Measurements from ENCODE around the gene NHSL2. TPM values are rescaled to one million over a fixed set of nuclear protein-coding genes. Genes with fewer than 3 reads are reported as not detected.

NHSL2 gene
- total RNA-seq, 1 donor from 2014 or later = 0.43 TPM

DNA sequence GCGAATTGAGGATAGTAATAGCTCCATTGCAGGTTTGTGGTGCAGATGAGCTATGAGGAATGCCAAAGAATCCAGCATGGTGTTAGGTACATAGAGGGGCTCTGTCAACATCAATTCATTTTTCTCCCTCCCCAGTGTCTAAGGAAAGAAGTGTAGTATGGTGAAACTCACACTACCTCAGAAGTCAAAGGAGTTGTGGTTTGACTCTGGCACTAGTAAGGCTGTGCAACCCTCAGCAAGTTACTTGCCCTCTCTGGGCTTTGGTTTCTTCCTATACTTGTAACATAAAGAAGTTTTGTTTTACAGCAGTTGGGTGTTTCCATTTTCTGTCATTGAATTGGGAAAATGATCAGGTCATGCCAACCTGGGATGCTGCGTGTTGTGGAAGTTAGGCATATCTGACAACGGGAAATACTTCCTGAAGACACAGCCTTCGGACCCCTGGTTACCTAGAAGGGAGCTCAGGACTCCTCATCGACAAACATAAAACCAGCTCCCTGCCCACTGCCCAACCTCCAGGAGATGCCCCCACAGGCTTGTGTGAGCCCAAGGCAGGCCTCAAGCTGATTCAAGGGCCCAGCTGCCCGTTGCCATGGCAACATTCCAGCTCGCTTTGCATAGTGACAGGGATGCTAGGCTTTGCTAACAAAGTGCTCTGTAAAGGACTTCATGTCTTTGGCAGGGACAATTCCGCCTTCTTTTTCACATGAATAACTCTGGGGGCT, 149.7 kb downstream of the NHSL2 start:
- intact Hi-C loops (cut with micrococcal nuclease) = no loop called here

GRCh38 chrX:72060921-72061490, 150.4 kb downstream of the NHSL2 start:
- intact Hi-C loops (cut with micrococcal nuclease) = no loop called here
- H3K4me1 Mint-ChIP-seq (ENCODE audit: low read depth) = no peaks in the 10 kb centered on the region
- DNase-seq (ENCODE audit: low spot score) = no peak
- peaks cover 33% of the 10 kb centered on the region for H3K27me3 Mint-ChIP-seq (ENCODE audit: low read depth)
- H3K4me3 Mint-ChIP-seq (ENCODE audit: low read depth) = no peak overlapping the region
- H3K36me3 Mint-ChIP-seq (ENCODE audit: low read depth) = no peaks in the 10 kb centered on the region
- no peak overlapping the region for H3K27ac Mint-ChIP-seq
- no peaks in the 10 kb centered on the region for H3K9me3 Mint-ChIP-seq

More for the DNA sequence above, 149.7 kb downstream of the NHSL2 start:
- Mint-ChIP-seq H3K9me3 (no peaks in the 10 kb centered on the region), H3K4me1 (ENCODE audit: low read depth) (no peaks in the 10 kb centered on the region), H3K4me3 (ENCODE audit: low read depth) (no peak overlapping the region), H3K27ac (no peak overlapping the region), H3K36me3 (ENCODE audit: low read depth) (no peaks in the 10 kb centered on the region), H3K27me3 (ENCODE audit: low read depth) (peaks cover 28% of the 10 kb centered on the region)
- DNase-seq (ENCODE audit: low spot score) = no peak

DNA sequence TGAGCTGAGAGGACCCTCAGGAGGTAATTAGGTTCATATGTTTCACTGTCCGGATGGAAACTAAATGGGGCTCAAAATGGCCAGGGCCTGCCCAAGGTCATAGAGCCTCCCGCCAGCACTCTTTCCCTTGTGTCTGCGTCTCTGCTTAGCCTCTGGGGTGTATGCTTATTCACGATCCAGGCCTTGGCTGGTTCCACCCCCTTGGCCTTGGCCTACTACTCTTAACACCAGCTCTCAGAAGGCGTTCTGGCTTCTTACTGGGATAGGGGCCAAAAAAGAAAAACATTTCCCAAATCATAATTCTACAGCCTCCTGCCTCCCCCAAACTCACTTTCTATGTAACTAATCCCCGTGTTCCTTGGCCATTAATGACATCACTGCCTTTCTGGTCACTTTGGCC, 152.3 kb downstream of the NHSL2 start:
- no peak overlapping the region for H3K27ac Mint-ChIP-seq
- H3K36me3 Mint-ChIP-seq (ENCODE audit: low read depth) = no peaks in the 10 kb centered on the region
- no peak for DNase-seq (ENCODE audit: low spot score)
- H3K27me3 Mint-ChIP-seq (ENCODE audit: low read depth) = peaks cover 38% of the 10 kb centered on the region
- intact Hi-C loops (cut with micrococcal nuclease) = no loop called here
- H3K9me3 Mint-ChIP-seq = no peaks in the 10 kb centered on the region
- H3K4me3 Mint-ChIP-seq (ENCODE audit: low read depth) = no peak overlapping the region
- H3K4me1 Mint-ChIP-seq (ENCODE audit: low read depth) = no peaks in the 10 kb centered on the region

GRCh38 chrX:72069350-72070160, 158.9 kb downstream of the NHSL2 start:
- Mint-ChIP-seq H3K4me1 (ENCODE audit: low read depth) (no peaks in the 10 kb centered on the region), H3K4me3 (ENCODE audit: low read depth) (no peak overlapping the region), H3K9me3 (no peaks in the 10 kb centered on the region), H3K27me3 (ENCODE audit: low read depth) (peaks cover 66% of the 10 kb centered on the region), H3K27ac (no peak overlapping the region), H3K36me3 (ENCODE audit: low read depth) (no peaks in the 10 kb centered on the region)
- intact Hi-C loops (cut with micrococcal nuclease) = no loop called here
- no peak for DNase-seq (ENCODE audit: low spot score)

- H3K4me1 Mint-ChIP-seq (ENCODE audit: low read depth) = no peaks in the 10 kb centered on the region
- intact Hi-C loops (cut with micrococcal nuclease) = no loop called here
- H3K4me3 Mint-ChIP-seq (ENCODE audit: low read depth) = no peak overlapping the region
- no peak for DNase-seq (ENCODE audit: low spot score)
- no peaks in the 10 kb centered on the region for H3K36me3 Mint-ChIP-seq (ENCODE audit: low read depth)
- no peaks in the 10 kb centered on the region for H3K9me3 Mint-ChIP-seq
- peaks cover 61% of the 10 kb centered on the region for H3K27me3 Mint-ChIP-seq (ENCODE audit: low read depth)
- no peak overlapping the region for H3K27ac Mint-ChIP-seq
Observed at GRCh38 chrX:72071213-72071612, 160.6 kb downstream of the NHSL2 start.

- intact Hi-C loops (cut with micrococcal nuclease) = no loop called here
- DNase-seq (ENCODE audit: low spot score) = no peak
- Mint-ChIP-seq H3K27me3 (ENCODE audit: low read depth) (peaks cover 46% of the 10 kb centered on the region), H3K36me3 (ENCODE audit: low read depth) (no peaks in the 10 kb centered on the region), H3K9me3 (no peaks in the 10 kb centered on the region), H3K27ac (no peak overlapping the region), H3K4me1 (ENCODE audit: low read depth) (no peaks in the 10 kb centered on the region), H3K4me3 (ENCODE audit: low read depth) (no peak overlapping the region)
Observed at GRCh38 chrX:72073633-72074032, 163.0 kb downstream of the NHSL2 start.

- intact Hi-C loops (cut with micrococcal nuclease) = no loop called here
- no peaks in the 10 kb centered on the region for H3K36me3 Mint-ChIP-seq (ENCODE audit: low read depth)
- no peaks in the 10 kb centered on the region for H3K9me3 Mint-ChIP-seq
- no peak overlapping the region for H3K4me3 Mint-ChIP-seq (ENCODE audit: low read depth)
- no peak for DNase-seq (ENCODE audit: low spot score)
- H3K27me3 Mint-ChIP-seq (ENCODE audit: low read depth) = peaks cover 21% of the 10 kb centered on the region
- no peaks in the 10 kb centered on the region for H3K4me1 Mint-ChIP-seq (ENCODE audit: low read depth)
- no peak overlapping the region for H3K27ac Mint-ChIP-seq
Observed at GRCh38 chrX:72078411-72078810, 167.8 kb downstream of the NHSL2 start.

GRCh38 chrX:72079607-72080006, 169.0 kb downstream of the NHSL2 start:
- Mint-ChIP-seq H3K27me3 (ENCODE audit: low read depth) (peaks cover 24% of the 10 kb centered on the region), H3K9me3 (no peaks in the 10 kb centered on the region), H3K4me1 (ENCODE audit: low read depth) (no peaks in the 10 kb centered on the region), H3K27ac (no peak overlapping the region), H3K36me3 (ENCODE audit: low read depth) (no peaks in the 10 kb centered on the region), H3K4me3 (ENCODE audit: low read depth) (no peak overlapping the region)
- no peak for DNase-seq (ENCODE audit: low spot score)
- intact Hi-C loops (cut with micrococcal nuclease) = no loop called here

DNA sequence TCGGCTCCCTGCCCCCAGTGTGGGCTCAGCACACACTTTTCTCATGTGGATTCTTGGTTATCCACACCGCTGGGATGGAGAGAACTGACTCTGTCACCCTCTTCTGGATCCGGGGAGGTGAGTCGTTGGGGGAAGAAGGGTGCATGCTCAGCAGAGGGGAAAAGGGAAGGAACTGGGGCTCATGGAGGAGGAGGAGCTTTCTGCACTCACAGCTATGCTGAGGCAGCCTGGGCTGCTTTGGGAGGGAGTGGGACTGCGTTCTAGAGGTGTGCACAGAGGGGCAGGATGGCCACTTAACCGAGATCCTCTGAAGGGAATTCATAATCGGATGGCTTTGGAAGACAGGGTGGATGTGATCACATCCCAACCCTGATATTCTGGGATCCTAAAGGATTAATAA, 169.5 kb downstream of the NHSL2 start:
- no peak overlapping the region for H3K4me3 Mint-ChIP-seq (ENCODE audit: low read depth)
- no peak overlapping the region for H3K27ac Mint-ChIP-seq
- DNase-seq (ENCODE audit: low spot score) = no peak
- H3K9me3 Mint-ChIP-seq = no peaks in the 10 kb centered on the region
- H3K27me3 Mint-ChIP-seq (ENCODE audit: low read depth) = peaks cover 20% of the 10 kb centered on the region
- intact Hi-C loops (cut with micrococcal nuclease) = no loop called here
- no peaks in the 10 kb centered on the region for H3K36me3 Mint-ChIP-seq (ENCODE audit: low read depth)
- H3K4me1 Mint-ChIP-seq (ENCODE audit: low read depth) = no peaks in the 10 kb centered on the region

GRCh38 chrX:72080800-72081199, 170.2 kb downstream of the NHSL2 start:
- no peaks in the 10 kb centered on the region for H3K9me3 Mint-ChIP-seq

DNA sequence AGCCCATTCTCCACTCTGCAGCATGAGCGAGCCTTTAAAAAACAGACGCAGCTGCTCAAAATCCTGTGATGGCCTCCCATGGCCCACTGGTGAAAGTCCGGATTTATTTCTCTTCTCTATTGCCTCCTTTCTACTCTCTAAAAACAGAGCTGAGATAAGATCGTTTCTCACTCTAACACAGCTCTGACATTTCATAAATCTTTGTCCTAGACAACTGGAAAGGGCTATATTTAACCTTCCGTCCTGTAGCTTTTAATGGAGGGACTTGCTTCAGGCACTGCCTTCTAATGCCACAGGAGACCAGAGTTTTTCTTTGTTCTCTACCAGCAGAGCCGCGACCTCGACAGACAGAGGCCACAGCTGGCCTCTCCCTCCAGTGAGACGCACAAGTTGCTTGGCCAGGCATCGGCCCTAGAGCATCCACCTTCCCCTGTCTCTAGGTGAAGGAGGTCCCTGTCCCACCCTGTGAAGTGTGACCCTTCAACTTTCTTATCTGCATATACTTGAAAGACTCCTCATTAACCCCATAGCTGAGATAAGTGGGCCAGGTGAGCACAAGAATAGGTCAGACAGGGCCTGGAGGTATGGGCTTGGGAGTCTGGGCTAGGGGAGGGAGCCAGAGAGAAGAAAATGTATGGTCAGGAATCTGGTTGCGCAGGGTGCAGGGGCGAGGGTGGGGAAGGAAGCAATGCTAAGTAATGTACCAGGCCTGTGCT, 171.1 kb downstream of the NHSL2 start:
- Mint-ChIP-seq H3K27me3 (ENCODE audit: low read depth) (peaks cover 21% of the 10 kb centered on the region), H3K36me3 (ENCODE audit: low read depth) (no peaks in the 10 kb centered on the region), H3K4me1 (ENCODE audit: low read depth) (no peaks in the 10 kb centered on the region), H3K4me3 (ENCODE audit: low read depth) (no peak overlapping the region), H3K9me3 (no peaks in the 10 kb centered on the region), H3K27ac (no peak overlapping the region)
- no peak for DNase-seq (ENCODE audit: low spot score)
- intact Hi-C loops (cut with micrococcal nuclease) = no loop called here

More at GRCh38 chrX:72080800-72081199, 170.2 kb downstream of the NHSL2 start:
- H3K4me1 Mint-ChIP-seq (ENCODE audit: low read depth) = no peaks in the 10 kb centered on the region
- no peak overlapping the region for H3K4me3 Mint-ChIP-seq (ENCODE audit: low read depth)
- no peak overlapping the region for H3K27ac Mint-ChIP-seq
- peaks cover 19% of the 10 kb centered on the region for H3K27me3 Mint-ChIP-seq (ENCODE audit: low read depth)
- H3K36me3 Mint-ChIP-seq (ENCODE audit: low read depth) = no peaks in the 10 kb centered on the region
- no peak for DNase-seq (ENCODE audit: low spot score)
- intact Hi-C loops (cut with micrococcal nuclease) = no loop called here

GRCh38 chrX:72083291-72083690, 172.6 kb downstream of the NHSL2 start:
- DNase-seq (ENCODE audit: low spot score) = no peak
- no peaks in the 10 kb centered on the region for H3K9me3 Mint-ChIP-seq
- no peak overlapping the region for H3K4me3 Mint-ChIP-seq (ENCODE audit: low read depth)
- H3K36me3 Mint-ChIP-seq (ENCODE audit: low read depth) = no peaks in the 10 kb centered on the region
- H3K27me3 Mint-ChIP-seq (ENCODE audit: low read depth) = peaks cover 23% of the 10 kb centered on the region
- H3K4me1 Mint-ChIP-seq (ENCODE audit: low read depth) = no peaks in the 10 kb centered on the region
- H3K27ac Mint-ChIP-seq = no peak overlapping the region
- intact Hi-C loops (cut with micrococcal nuclease) = no loop called here
